ENCODE results near the gene PALS2.

PALS2 gene

GRCh38 chr7:24587853-24588252 lies 14.6 kb downstream of the PALS2 start:
- DNase-seq (ENCODE audit: low read depth in 2 of 2): no peak

GRCh38 chr7:24591152-24591551 lies 17.9 kb downstream of the PALS2 start:
- DNase-seq (ENCODE audit: low read depth in 2 of 2): no peak

GRCh38 chr7:24595671-24596418 lies 22.6 kb downstream of the PALS2 start:
- DNase-seq (ENCODE audit: low read depth in 2 of 2): no peak

DNA sequence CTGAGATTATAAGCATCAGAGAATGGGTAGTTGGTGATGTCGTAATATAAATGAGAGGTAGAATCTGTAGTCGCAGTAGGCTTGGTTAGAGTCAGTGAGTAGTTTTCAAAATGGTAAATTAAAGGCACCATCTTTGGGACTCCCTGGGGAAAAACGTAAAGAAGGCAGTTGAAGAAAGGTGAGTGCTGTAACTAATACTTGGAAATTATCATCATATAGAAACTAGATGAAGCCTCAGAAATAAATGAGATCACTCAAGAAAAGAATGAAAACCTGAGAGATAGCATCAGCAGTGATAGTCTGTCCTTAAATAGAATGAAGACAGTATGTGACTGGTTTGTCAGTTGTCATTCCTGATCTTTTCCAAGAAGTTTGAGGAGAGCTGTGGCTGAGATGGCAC lies 23.8 kb downstream of the PALS2 start:
- DNase-seq (ENCODE audit: low read depth in 2 of 2): no peak

DNA sequence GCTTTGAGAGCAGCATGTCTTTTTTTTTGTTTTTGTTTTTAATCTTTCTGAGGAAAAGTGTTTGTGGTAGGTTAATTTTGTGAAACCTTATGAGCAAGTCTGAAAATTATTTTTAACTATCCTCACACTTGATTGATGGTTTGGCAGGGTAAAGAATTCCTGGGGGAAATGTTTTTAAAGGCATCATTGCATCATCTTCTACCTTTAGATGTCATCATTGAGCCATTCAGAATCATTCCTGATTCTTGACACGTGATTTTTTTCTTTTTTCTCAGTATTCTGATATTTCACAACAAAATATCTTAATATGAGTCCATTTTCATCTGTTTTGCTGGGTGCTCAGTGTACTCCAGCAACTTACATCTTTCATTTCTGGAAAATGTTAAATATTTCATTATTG lies 28.3 kb downstream of the PALS2 start:
- no peak for DNase-seq (ENCODE audit: low read depth in 2 of 2)

DNA sequence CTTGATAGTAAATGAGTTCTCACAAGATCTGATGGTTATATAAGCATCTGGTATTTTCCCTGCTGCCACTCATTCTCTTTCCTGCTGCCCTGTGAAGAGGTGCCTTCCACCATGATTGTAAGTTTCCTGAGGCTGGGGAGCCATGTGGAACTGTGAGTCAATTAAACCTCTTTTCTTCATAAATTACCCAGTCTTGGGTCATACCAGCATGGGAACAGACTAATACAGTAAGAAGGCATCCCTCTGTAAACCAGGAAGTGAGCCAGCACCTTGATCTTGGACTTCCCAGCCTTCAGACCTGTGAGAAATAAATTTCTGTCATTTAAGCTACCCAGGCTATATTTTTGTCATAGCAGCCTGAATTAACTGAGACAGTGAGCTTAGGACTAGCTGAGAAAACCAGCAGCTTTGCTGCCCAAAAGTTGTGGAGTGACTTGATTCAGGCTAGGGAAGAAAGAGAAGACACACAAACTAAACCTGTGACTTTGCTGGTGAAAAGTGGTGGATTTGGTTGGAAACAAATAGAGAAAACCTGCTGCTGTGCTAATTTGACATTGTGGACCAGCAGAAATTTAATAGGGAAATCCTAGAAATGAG lies 29.7 kb downstream of the PALS2 start:
- DNase-seq (ENCODE audit: low read depth in 2 of 2): no peak

DNA sequence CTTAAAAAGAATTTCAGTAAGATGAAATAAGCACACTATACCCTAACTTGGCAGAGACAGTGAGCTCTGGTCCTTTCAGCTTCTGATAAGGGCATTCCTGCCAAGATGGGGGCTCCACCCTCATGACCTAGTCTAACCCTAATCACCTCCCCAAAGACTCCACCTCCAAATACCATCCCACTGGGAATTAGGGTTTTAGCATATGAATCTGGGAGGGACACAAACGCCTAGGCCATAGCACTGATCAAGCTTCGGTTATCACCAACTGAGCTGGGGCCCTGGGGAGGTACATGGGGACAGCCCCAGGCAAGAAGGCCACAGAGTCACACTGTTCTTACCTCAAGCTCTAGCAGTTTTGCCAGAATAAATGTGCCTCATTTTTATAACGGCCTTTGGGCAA lies 31.4 kb downstream of the PALS2 start:
- DNase-seq (ENCODE audit: low read depth in 2 of 2): no peak

DNA sequence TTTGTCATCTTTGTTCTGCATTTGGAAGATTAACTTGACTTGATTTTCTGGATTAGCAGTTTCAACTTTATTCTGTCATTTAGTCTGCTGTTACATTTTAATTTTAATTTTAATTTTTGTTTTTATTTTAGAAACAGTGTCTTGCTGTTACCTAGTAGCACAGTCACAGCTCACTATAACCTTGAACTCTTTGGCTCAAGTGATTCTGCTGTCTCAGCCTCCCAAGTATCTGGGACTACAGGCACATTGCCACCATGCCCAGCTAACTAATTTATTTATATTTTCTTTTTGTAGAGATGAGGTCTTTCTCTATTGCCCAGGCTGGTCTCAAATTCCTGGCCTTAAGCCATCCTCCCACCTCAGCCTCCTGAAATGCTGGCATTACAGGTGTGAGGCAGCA lies 35.3 kb downstream of the PALS2 start:
- DNase-seq (ENCODE audit: low read depth in 2 of 2): no peak

GRCh38 chr7:24609059-24609458 lies 35.8 kb downstream of the PALS2 start:
- DNase-seq (ENCODE audit: low read depth in 2 of 2): no peak

DNA sequence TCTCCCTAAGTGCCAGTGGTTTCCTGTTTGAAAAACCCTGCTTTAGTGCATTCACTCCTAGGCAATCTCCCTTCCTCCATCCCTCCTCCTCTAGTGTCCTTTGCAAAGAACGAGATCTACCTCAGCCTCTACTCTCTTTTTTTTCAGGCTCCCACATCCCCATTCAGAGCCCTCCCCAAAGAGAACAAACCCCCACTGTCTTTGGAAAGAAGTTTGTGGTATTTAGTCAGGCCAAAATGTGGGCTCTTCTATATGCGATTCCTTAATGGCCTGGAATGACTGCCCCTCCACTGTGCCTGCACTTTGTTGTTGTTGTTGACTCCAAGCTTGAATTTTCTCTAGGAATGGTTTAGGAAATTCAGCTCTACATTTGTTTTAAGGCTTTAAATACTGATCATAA lies 36.3 kb downstream of the PALS2 start:
- DNase-seq (ENCODE audit: low read depth in 2 of 2): no peak

DNA sequence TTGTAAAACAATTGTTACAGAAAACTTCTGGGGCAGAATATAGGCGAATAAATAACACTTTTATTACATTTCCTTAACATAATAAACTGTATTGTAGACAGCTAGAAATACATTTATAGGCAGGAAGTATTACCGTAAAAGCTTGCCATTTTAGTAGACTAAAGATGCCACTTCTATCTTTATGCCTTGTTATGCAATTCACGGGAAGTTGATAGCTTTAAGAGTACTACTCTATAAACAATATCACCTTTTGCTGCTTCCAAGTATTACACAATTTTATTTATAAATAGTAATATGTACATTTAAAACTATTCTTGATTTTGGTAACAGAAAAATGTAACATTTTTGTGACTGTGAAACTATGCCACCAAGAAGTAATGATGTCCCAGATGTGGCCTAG lies 37.9 kb downstream of the PALS2 start:
- DNase-seq (ENCODE audit: low read depth in 2 of 2): no peak

GRCh38 chr7:24617957-24618616 lies 44.8 kb downstream of the PALS2 start:
- no peak for DNase-seq (ENCODE audit: low read depth in 2 of 2)

GRCh38 chr7:24619978-24620377 lies 46.7 kb downstream of the PALS2 start:
- DNase-seq (ENCODE audit: low read depth in 2 of 2): no peak

GRCh38 chr7:24622646-24623182 lies 49.5 kb downstream of the PALS2 start:
- DNase-seq (ENCODE audit: low read depth in 2 of 2): no peak
